Omental fat pad (tissue), 4 donors: ENCODE results near the gene PPM1L. TPM values are rescaled to one million over a fixed set of nuclear protein-coding genes. Genes with fewer than 3 reads are reported as not detected.

Source experiments
- ATAC-seq: fragments of 150-250 bp; one replicate; pipeline ENCODE4 v1.9.1; 2016; ENCODE audit warnings: mild to moderate bottlenecking, moderate library complexity; ENCODE audit not compliant: low FRiP score
- DNase-seq: peaks from one replicate; pipeline ENCODE4 v3.0.0-alpha.2; 2019; ENCODE audit warnings: low spot score
- total RNA-seq, 4 donors: library from RNA; depleted of rRNA; stranded (reverse); fragments of >200 nt; gene quantifications; one replicate each; pipeline ENCODE4 v1.1.0, GENCODE V29; 2016
- TF ChIP-seq, protein P1 (sequence below), 3 donors: fragments of 450-650 bp; IDR thresholded peaks; one replicate each; pipeline ENCODE4 v1.5.1; 2016 to 2017; ENCODE audit warnings: antibody characterized with exemption in 3 of 3, mild to moderate bottlenecking in 3 of 3, moderate library complexity in 2 of 3

The PPM1L gene
- total RNA-seq, 4 donors from 2014 or later, result 13.5 to 30.4 (median 18.0) TPM

DNA sequence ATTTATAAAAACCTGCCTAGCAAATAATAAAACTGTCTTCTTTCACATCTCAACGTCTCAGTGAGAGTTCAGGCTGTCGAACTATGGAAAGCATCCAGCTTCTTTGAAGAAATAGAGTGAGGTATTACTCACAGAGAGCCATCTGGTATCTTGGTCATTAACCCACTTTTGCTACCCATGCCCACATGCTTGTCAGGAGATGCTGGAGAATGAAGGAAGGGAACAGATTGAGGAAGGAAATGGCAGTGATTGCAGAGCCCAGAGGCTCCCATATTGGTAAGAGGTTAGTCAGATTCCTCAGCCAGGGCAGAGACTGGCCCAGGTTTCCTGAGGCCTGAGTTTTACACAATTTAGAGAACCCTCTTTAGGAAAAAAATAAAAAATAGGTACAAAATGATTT, 230.0 kb downstream of the PPM1L start:
- DNase-seq (no peak), ATAC-seq (no peak)
- TF ChIP-seq, protein P1, sequence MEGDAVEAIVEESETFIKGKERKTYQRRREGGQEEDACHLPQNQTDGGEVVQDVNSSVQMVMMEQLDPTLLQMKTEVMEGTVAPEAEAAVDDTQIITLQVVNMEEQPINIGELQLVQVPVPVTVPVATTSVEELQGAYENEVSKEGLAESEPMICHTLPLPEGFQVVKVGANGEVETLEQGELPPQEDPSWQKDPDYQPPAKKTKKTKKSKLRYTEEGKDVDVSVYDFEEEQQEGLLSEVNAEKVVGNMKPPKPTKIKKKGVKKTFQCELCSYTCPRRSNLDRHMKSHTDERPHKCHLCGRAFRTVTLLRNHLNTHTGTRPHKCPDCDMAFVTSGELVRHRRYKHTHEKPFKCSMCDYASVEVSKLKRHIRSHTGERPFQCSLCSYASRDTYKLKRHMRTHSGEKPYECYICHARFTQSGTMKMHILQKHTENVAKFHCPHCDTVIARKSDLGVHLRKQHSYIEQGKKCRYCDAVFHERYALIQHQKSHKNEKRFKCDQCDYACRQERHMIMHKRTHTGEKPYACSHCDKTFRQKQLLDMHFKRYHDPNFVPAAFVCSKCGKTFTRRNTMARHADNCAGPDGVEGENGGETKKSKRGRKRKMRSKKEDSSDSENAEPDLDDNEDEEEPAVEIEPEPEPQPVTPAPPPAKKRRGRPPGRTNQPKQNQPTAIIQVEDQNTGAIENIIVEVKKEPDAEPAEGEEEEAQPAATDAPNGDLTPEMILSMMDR (IDR thresholded peaks at IDR 0.05), result no peak

DNA sequence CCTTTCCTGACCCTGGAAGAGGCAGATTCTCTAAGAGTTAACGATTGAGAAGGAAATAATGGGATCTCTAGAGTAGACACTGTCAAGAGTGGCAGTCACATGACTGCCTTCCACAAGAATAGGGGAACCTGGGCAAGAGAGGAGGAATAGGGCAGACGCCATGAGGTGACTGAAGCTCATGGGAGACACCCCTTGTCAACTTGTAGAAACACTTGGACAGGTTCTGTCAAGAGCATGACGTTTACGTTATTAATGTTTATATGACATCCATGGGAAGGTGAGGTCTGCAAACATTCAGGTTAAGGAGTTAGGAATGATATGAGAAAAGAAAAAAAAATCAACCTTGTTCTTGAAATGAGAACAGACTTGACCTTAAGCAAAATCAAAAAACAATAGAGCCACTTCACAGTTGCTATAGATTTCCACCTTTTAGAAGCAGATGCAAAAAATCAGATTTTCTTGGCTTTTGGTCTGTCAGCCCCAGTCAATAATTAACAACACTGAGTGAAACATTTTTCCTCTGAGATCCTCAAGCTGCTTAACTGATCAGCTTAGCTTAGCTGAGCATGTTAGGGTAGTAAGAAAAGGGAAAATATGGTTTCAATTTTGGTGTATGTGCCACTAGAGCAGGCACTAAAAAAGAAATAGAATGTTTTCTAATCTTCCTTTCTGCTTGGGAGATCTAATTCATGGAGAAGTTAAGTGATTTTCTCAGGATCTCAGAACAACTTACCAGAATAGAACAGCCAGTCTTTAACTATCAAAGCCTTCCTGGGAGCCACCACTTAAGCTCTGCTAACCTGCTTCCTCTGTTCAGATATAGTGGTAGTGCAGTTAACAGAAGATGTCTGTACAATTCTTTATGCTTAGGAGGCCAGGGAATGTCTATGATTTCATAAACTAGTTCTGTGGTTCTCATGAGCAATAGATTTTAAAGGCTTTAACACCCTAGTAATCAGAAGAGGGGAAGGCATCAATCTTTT, 232.2 kb downstream of the PPM1L start:
- TF ChIP-seq, protein P1 (IDR thresholded peaks at IDR 0.05), result no peak
- no peak for ATAC-seq
- no peak for DNase-seq

DNA sequence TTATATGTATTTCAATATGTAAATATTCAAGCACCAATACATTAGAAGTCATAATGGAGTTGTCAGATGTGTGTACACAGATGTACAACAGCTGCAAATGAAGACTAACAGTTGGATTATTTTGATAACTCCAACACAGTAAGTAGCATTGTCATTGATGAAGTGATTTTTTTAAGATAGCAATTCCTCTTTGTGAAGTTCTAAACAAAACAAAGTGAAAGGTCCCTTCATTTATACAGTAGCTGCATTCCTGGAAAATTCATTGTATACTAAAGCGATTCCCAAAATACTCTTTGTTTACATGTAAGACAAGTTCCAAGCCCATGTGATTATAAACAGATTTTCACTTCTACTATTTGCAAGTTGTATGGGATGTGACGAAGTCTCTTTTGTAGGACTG, 234.4 kb downstream of the PPM1L start:
- no peak for ATAC-seq
- no peak for DNase-seq
- TF ChIP-seq, protein P1 (IDR thresholded peaks at IDR 0.05), result no peak

DNA sequence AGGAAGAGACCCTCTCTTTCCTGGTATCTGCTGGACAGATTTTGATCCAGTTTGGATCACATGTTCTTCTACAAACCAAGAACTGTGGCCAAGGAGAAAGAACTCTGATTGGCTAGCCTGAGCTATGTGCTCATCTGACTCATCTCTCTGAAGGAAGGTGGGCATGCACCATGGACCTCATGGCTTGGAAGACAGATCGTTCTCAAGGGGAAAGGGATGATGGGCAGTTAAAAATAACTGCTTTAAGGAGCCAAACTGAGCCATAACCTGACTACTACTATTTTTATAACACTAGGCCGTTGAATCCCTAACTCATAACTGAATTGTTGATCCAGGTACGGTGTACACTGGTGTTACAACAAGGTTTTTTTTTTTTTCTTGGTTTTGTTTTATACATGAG, 236.7 kb downstream of the PPM1L start:
- no peak for DNase-seq
- ATAC-seq, result no peak
- TF ChIP-seq, protein P1 (IDR thresholded peaks at IDR 0.05), result no peak

DNA sequence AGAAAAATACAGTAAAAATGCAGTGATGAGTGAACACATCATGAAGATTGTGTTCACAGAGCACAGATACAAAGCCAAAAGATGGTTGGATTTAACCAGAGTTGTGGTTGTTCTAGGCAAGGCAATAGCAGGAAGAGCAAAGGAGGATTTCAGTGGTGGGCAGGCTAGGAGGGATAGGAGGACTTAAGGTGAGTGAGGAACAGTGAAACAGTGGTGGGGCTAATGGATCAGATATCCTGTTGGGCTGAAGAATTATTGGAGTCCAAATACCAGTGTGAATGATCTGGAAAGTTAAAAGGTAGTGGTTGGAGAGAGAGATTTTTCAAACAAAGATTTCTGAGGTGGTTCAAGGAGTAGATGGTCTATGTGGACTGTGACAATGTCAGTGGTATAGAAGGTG, 240.8 kb downstream of the PPM1L start:
- TF ChIP-seq, protein P1 (IDR thresholded peaks at IDR 0.05), result no peak
- no peak for DNase-seq

DNA sequence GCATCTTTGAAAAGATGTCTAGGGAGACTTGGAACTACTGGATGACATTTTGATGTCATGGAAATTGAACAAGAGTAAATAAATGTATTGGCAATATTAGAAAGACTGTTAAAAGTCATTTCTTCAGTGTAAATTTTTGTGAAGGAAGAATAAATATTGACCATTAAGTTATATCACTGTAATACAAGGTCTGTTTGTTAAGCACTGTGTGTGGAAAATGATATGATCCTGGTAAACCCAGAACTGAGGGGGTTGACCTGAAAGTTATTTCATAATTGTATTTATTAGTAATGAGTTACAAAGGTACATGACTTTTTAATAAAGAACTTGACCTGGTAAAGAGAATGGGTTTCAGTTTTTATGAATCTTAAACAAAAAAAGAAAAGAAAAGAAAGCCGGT, 242.6 kb downstream of the PPM1L start:
- ATAC-seq, result no peak
- no peak for DNase-seq
- TF ChIP-seq, protein P1 (IDR thresholded peaks at IDR 0.05), result no peak

More for the DNA sequence above, 240.8 kb downstream of the PPM1L start:
- no peak for ATAC-seq

DNA sequence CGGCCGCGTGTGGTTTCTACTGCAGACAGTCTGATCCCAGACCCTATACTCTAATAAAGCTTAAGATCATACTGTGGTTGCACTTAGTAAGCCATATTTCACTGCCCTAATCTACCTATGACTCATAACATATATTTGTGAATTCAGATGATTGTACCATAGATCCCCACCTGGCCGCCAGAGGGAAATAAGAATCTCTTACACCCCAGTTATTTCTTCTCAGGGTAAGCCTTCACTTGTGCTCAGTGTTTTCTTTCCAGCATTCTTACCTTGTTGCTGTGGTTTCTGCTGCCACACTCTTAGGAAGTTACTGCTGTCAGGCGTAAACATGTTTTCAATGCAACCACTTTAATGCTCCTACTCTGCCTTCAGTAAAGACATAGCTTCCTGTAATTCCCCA, 243.2 kb downstream of the PPM1L start:
- TF ChIP-seq, protein P1 (IDR thresholded peaks at IDR 0.05), result no peak
- no peak for DNase-seq
- no peak for ATAC-seq
